HTR-8/SVneo (cell line): ENCODE measurements around the gene LAG3.

Experiments
- DNase-seq: peaks from one replicate; pipeline ENCODE4 v3.0.0; 2011; ENCODE audit warnings: low spot score, mixed read lengths; ENCODE audit not compliant: insufficient read length
- FAIRE-seq: peaks from 2 replicates; lab custom pipeline; 2011; peaks lifted over from hg19 to GRCh38; lab: Jason Lieb, UNC

LAG3 gene

GRCh38 chr12:6820166-6820565 is 47.8 kb downstream of the LAG3 start:
- DNase-seq (no peak), FAIRE-seq (no peak)

GRCh38 chr12:6821591-6822425 is 49.5 kb downstream of the LAG3 start, which contains the start of gene GPR162:
Gene GPR162 (plus strand): TSS chr12:6821821. CDS start chr12:6823899, 2,078 bp downstream.
- FAIRE-seq (no peak), DNase-seq (peak; percentile 73)

- FAIRE-seq = peak; percentile 46
- no peak for DNase-seq
Observed at GRCh38 chr12:6822426-6823135, 50.3 kb downstream of the LAG3 start.

- peak; percentile 31 for FAIRE-seq
- DNase-seq = no peak
Observed at GRCh38 chr12:6823182-6824084, 51.1 kb downstream of the LAG3 start.

- DNase-seq (no peak), FAIRE-seq (peak; percentile 31)
Observed at GRCh38 chr12:6824085-6824775, 51.9 kb downstream of the LAG3 start.

GRCh38 chr12:6824901-6825381 is 52.6 kb downstream of the LAG3 start:
- peak; percentile 80 for FAIRE-seq

GRCh38 chr12:6825398-6826124 is 53.2 kb downstream of the LAG3 start:
- FAIRE-seq (peak; percentile 91), DNase-seq (peak; percentile 94)

More at GRCh38 chr12:6824901-6825381, 52.6 kb downstream of the LAG3 start:
- DNase-seq = no peak

- DNase-seq (no peak), FAIRE-seq (no peak)
Observed at GRCh38 chr12:6826125-6826733, 53.9 kb downstream of the LAG3 start.

GRCh38 chr12:6826734-6827436 is 54.6 kb downstream of the LAG3 start:
- DNase-seq (no peak), FAIRE-seq (peak; percentile 16)

GRCh38 chr12:6827437-6827911 is 55.2 kb downstream of the LAG3 start:
- DNase-seq = peak; percentile 98
- FAIRE-seq = peak; percentile 99
